Measurements from ENCODE around the gene GLOD5. TPM values are rescaled to one million over a fixed set of nuclear protein-coding genes. Genes with fewer than 3 reads are reported as not detected.

Gene GLOD5
- total RNA-seq, 4 donors from 2014 or later: not detected

GRCh38 chrX:48784726-48785125, 23.2 kb downstream of the GLOD5 start:
- 50 to 70% methylated on average over 3 of the region's 3 CpGs for WGBS, 2 donors
- Histone ChIP-seq H3K4me1 (no peaks in the 10 kb centered on the region), H3K9me3 (no peaks in the 10 kb centered on the region), H3K36me3 (no peaks in the 10 kb centered on the region), H3K27ac (no peak overlapping the region), H3K27me3 (peaks cover 0 to 14% of the 10 kb centered on the region in 2 donors), H3K4me3 (no peak overlapping the region)
- TF ChIP-seq POLR2A (IDR thresholded peaks at IDR 0.05): no peak
- TF ChIP-seq EP300 (IDR thresholded peaks at IDR 0.05): no peak
- TF ChIP-seq, protein P1, sequence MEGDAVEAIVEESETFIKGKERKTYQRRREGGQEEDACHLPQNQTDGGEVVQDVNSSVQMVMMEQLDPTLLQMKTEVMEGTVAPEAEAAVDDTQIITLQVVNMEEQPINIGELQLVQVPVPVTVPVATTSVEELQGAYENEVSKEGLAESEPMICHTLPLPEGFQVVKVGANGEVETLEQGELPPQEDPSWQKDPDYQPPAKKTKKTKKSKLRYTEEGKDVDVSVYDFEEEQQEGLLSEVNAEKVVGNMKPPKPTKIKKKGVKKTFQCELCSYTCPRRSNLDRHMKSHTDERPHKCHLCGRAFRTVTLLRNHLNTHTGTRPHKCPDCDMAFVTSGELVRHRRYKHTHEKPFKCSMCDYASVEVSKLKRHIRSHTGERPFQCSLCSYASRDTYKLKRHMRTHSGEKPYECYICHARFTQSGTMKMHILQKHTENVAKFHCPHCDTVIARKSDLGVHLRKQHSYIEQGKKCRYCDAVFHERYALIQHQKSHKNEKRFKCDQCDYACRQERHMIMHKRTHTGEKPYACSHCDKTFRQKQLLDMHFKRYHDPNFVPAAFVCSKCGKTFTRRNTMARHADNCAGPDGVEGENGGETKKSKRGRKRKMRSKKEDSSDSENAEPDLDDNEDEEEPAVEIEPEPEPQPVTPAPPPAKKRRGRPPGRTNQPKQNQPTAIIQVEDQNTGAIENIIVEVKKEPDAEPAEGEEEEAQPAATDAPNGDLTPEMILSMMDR (IDR thresholded peaks at IDR 0.05): no peak
- DNase-seq (ENCODE audit: low spot score in 2 of 2): no peak

DNA sequence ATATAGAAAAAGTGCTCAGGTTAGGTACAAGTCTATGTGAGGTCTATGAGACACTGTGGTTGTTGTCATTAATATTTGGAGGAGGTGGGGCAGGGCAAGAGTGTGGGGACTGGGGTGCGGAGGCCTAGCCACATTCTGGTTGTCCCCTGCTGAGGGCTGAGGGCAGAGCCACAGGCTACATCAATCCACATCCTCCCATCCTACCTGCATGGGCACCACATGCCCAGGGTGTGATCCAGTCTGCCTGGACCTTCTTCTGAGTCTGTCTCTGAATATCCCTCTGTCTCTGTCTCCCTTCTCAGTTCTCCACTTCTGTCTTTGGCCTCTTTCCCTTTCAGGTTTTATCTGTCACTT, 23.6 kb downstream of the GLOD5 start:
- 80% methylated on average over 1 of the region's 1 CpG; no CpG with 5 or more reads in 1 of the 2 donors for WGBS, 2 donors
- Histone ChIP-seq H3K4me1 (no peaks in the 10 kb centered on the region), H3K36me3 (no peaks in the 10 kb centered on the region), H3K27me3 (peaks cover 0 to 14% of the 10 kb centered on the region in 2 donors), H3K4me3 (no peak overlapping the region), H3K9me3 (no peaks in the 10 kb centered on the region), H3K27ac (no peak overlapping the region)
- TF ChIP-seq EP300 (IDR thresholded peaks at IDR 0.05) (no peak), POLR2A (IDR thresholded peaks at IDR 0.05) (no peak)
- TF ChIP-seq, protein P1 (IDR thresholded peaks at IDR 0.05): no peak
- no peak for DNase-seq (ENCODE audit: low spot score in 2 of 2)

DNA sequence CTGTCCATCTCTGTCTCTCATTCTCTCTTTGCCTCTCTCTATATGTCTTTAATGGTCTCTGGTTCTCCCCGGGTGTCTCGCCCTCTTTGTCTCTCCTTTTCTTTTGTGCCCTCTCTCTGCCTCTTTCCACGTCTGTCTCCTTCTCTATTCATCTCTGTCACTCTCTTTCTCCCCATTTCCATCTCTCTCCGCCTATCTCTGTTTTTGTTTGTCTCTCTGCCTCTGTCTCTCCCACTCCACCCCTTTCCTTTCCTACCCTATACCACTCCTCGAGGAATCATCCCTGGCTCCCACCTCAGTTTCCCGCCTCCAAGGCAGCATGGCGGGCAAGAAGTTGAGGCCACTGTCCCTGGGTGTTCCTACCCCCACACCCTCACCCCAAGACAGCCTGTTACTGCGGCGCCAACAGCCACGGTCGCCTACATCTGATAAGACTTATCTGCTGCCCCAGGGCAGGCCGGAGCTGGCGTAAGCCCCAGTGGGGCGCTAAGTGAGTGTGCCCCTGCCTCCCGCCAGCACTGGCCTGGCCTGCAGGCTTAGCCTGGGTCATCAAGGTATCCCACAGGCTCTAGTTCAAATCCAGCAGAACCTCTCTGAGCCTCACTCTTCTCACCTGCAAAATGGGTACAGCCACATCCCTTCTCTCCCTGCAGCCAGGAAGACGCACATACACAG, 24.1 kb downstream of the GLOD5 start:
- Histone ChIP-seq H3K27me3 (peaks cover 0 to 14% of the 10 kb centered on the region in 2 donors), H3K27ac (no peak overlapping the region), H3K4me1 (no peaks in the 10 kb centered on the region), H3K4me3 (no peak overlapping the region), H3K36me3 (no peaks in the 10 kb centered on the region), H3K9me3 (no peaks in the 10 kb centered on the region)
- TF ChIP-seq POLR2A (IDR thresholded peaks at IDR 0.05) (no peak), EP300 (IDR thresholded peaks at IDR 0.05) (no peak)
- TF ChIP-seq, protein P1 (IDR thresholded peaks at IDR 0.05): no peak
- DNase-seq (ENCODE audit: low spot score in 2 of 2): no peak
- WGBS, 2 donors: 82 to 85% methylated on average over 16 of the region's 16 CpGs

- no peak for DNase-seq (ENCODE audit: low spot score in 2 of 2)
- H3K27me3 ChIP-seq: peaks cover 0 to 14% of the 10 kb centered on the region in 2 donors
Observed at GRCh38 chrX:48786341-48786800, 24.8 kb downstream of the GLOD5 start, which contains the start of gene GATA1. Gene GATA1 (plus strand): TSS chrX:48786590. CDS start chrX:48791110, 4,520 bp downstream.

DNA sequence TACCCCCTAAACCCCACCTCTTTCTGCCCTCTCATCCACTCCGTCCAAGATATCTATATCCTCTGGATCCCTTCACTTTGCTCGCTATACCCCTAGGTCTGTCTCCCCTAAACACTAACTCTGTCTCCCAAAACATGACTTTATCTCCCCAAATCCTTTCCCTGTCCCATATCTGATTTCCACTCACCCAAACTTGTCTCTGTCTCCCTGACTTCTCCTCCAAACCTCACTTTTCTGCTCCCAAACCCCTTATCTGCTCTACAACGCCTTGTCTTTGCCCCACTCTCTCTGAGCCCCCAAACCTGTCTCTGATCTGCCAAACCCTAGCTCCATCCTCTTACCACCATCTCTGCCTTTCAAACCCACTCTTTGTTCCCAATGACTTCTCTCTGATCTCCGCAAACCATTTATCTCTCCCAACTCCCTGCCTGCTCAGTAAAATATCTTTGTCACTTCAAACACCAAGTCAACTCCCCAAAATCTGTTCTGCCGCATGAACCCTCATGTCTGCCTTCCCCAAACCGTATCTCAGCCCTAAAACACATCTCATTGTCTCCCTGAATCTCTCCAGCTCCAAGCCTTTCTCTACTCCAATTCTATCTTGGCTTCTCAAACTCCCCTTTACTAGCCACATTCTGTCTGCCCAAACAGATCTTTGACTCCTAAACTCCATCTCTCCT, 25.4 kb downstream of the GLOD5 start:
- no peak for DNase-seq (ENCODE audit: low spot score in 2 of 2)
- WGBS, 2 donors: 68 to 80% methylated on average over 6 of the region's 6 CpGs
- Histone ChIP-seq H3K36me3 (no peaks in the 10 kb centered on the region), H3K9me3 (no peaks in the 10 kb centered on the region), H3K27ac (no peak overlapping the region), H3K27me3 (peaks cover 0 to 14% of the 10 kb centered on the region in 2 donors), H3K4me3 (no peak overlapping the region), H3K4me1 (no peaks in the 10 kb centered on the region)
- TF ChIP-seq EP300 (IDR thresholded peaks at IDR 0.05) (no peak), POLR2A (IDR thresholded peaks at IDR 0.05) (no peak)
- TF ChIP-seq, protein P1 (IDR thresholded peaks at IDR 0.05): no peak

More at GRCh38 chrX:48786341-48786800, 24.8 kb downstream of the GLOD5 start, which contains the start of gene GATA1:
- Histone ChIP-seq H3K4me1 (no peaks in the 10 kb centered on the region), H3K36me3 (no peaks in the 10 kb centered on the region), H3K9me3 (no peaks in the 10 kb centered on the region), H3K27ac (no peak within 1 kb of the TSS), H3K4me3 (no peak within 1 kb of the TSS)
- WGBS, 2 donors: 71 to 76% methylated on average over 7 of the region's 7 CpGs
- TF ChIP-seq POLR2A (IDR thresholded peaks at IDR 0.05) (no peak), EP300 (IDR thresholded peaks at IDR 0.05) (no peak)
